Smooth muscle cell (in vitro differentiated cells): ENCODE measurements around the gene CCDC8. TPM values are rescaled to one million over a fixed set of nuclear protein-coding genes. Genes with fewer than 3 reads are reported as not detected.

ENCODE experiments used
- DNase-seq: peaks from one replicate; lab custom pipeline; 2025; ENCODE audit not compliant: unreplicated experiment; lab: John Stamatoyannopoulos, UW
- H2AFZ ChIP-seq: fragments of 200-600 bp; sonication (generic); 2 replicates; pipeline ENCODE4 v1.6.0; 2016; ENCODE audit warnings: antibody characterized with exemption, low read depth, mild to moderate bottlenecking
- H3F3A ChIP-seq: fragments of 200-600 bp; sonication (generic); 2 replicates; pipeline ENCODE4 v1.6.0; 2017; ENCODE audit warnings: antibody characterized with exemption, low read depth
- H3K27ac ChIP-seq: fragments of 200-600 bp; sonication (generic); 2 replicates; pipeline ENCODE4 v1.5.1; 2016; ENCODE audit warnings: low read depth, mild to moderate bottlenecking
- H3K27me3 ChIP-seq: fragments of 200-600 bp; sonication (generic); 2 replicates; pipeline ENCODE4 v1.6.1; 2016; ENCODE audit warnings: low read depth, mild to moderate bottlenecking
- H3K36me3 ChIP-seq: fragments of 200-600 bp; sonication (generic); 2 replicates; pipeline ENCODE4 v1.5.1; 2016; ENCODE audit warnings: low read depth
- H3K4me1 ChIP-seq: fragments of 200-600 bp; sonication (generic); 2 replicates; pipeline ENCODE4 v1.5.1; 2016; ENCODE audit warnings: low read depth
- H3K4me2 ChIP-seq: fragments of 200-600 bp; sonication (generic); 2 replicates; pipeline ENCODE4 v1.6.0; 2016; ENCODE audit warnings: mild to moderate bottlenecking
- H3K4me3 ChIP-seq: fragments of 200-600 bp; sonication (generic); 2 replicates; pipeline ENCODE4 v1.5.1; 2016; ENCODE audit warnings: mild to moderate bottlenecking
- H3K79me2 ChIP-seq: fragments of 200-600 bp; sonication (generic); 2 replicates; pipeline ENCODE4 v1.6.0; 2016; ENCODE audit warnings: low read depth, mild to moderate bottlenecking
- H3K9ac ChIP-seq: fragments of 200-600 bp; sonication (generic); 2 replicates; pipeline ENCODE4 v1.6.0; 2016; ENCODE audit warnings: low read depth
- H3K9me3 ChIP-seq: fragments of 200-600 bp; sonication (generic); replicated peaks from 2 replicates; pipeline ENCODE4 v1.5.1; 2016; ENCODE audit warnings: low read depth
- H4K20me1 ChIP-seq: fragments of 200-600 bp; sonication (generic); 2 replicates; pipeline ENCODE4 v1.6.0; 2016; ENCODE audit warnings: low read depth
- CTCF ChIP-seq: fragments of 200-600 bp; sonication (generic); IDR thresholded peaks from 2 replicates; pipeline ENCODE4 v1.5.1; 2017; ENCODE audit warnings: borderline replicate concordance, mild to moderate bottlenecking, antibody characterized with exemption; ENCODE audit not compliant: insufficient read depth, poor library complexity, severe bottlenecking
- WGBS: methylation state at CpG from one replicate; pipeline ENCODE4 v1.1.7; 2016; ENCODE audit warnings: low lambda C conversion rate; 5-methylcytosine and 5-hydroxymethylcytosine counted together
- polyA plus RNA-seq: library from polyadenylated mRNA; unstranded; fragments of >200 nt; fragmentation: Nextera tagmentation; extraction: Ambion mirVana; gene quantifications from 2 replicates; pipeline ENCODE4 v1.2.1, GENCODE V29; 2016
- total RNA-seq: library from RNA; depleted of rRNA; stranded (reverse); fragments of >200 nt; gene quantifications from 2 replicates; pipeline ENCODE4 v1.2.3, GENCODE V29; 2014

The CCDC8 gene
- total and polyA plus RNA-seq, 2 experiments from 2014 or later, result 17.9 to 44.5 TPM

- DNase-seq, result no peak
- Histone ChIP-seq H3K9me3 (no peaks in the 10 kb centered on the region), H3K79me2 (no peaks in the 10 kb centered on the region), H3K4me3 (no peak overlapping the region), H4K20me1 (no peaks in the 10 kb centered on the region), H3K4me1 (no peaks in the 10 kb centered on the region), H3K9ac (no peak overlapping the region), H3K27ac (no peak overlapping the region), H3K36me3 (no peaks in the 10 kb centered on the region), H3K27me3 (no peaks in the 10 kb centered on the region), H3F3A (no peaks in the 10 kb centered on the region), H2AFZ (no peak overlapping the region), H3K4me2 (no peak overlapping the region)
- 89% methylated on average over 6 of the region's 6 CpGs for WGBS
- TF ChIP-seq CTCF, result no peak
Observed at GRCh38 chr19:46451352-46451751, 38.0 kb upstream of the CCDC8 start.

GRCh38 chr19:46450737-46451136, 37.4 kb upstream of the CCDC8 start:
- H3K79me2 ChIP-seq, result no peaks in the 10 kb centered on the region
- H3K9ac ChIP-seq, result no peak overlapping the region
- H3K27me3 ChIP-seq, result no peaks in the 10 kb centered on the region
- H4K20me1 ChIP-seq, result no peaks in the 10 kb centered on the region
- DNase-seq, result no peak
- WGBS, result 84% methylated on average over 5 of the region's 5 CpGs
- no peak overlapping the region for H3K4me2 ChIP-seq
- H3K9me3 ChIP-seq, result no peaks in the 10 kb centered on the region
- no peaks in the 10 kb centered on the region for H3K36me3 ChIP-seq
- TF ChIP-seq CTCF, result no peak
- no peaks in the 10 kb centered on the region for H3K4me1 ChIP-seq
- H3K27ac ChIP-seq, result no peak overlapping the region
- no peak overlapping the region for H3K4me3 ChIP-seq
- no peaks in the 10 kb centered on the region for H3F3A ChIP-seq
- H2AFZ ChIP-seq, result no peak overlapping the region

- no peak for TF ChIP-seq CTCF
- H3K4me1 ChIP-seq, result no peaks in the 10 kb centered on the region
- no peaks in the 10 kb centered on the region for H3K27me3 ChIP-seq
- no peaks in the 10 kb centered on the region for H3F3A ChIP-seq
- no peak overlapping the region for H3K4me2 ChIP-seq
- H3K9me3 ChIP-seq, result no peaks in the 10 kb centered on the region
- WGBS, result 68% methylated on average over 7 of the region's 7 CpGs
- no peak overlapping the region for H3K4me3 ChIP-seq
- DNase-seq, result no peak
- no peak overlapping the region for H2AFZ ChIP-seq
- H3K79me2 ChIP-seq, result no peaks in the 10 kb centered on the region
- H3K36me3 ChIP-seq, result no peaks in the 10 kb centered on the region
- H4K20me1 ChIP-seq, result no peaks in the 10 kb centered on the region
- no peak overlapping the region for H3K27ac ChIP-seq
- no peak overlapping the region for H3K9ac ChIP-seq
Observed at GRCh38 chr19:46449228-46449627, 35.9 kb upstream of the CCDC8 start.

GRCh38 chr19:46448601-46449000, 35.2 kb upstream of the CCDC8 start:
- Histone ChIP-seq H3K36me3 (no peaks in the 10 kb centered on the region), H3K79me2 (no peaks in the 10 kb centered on the region), H3K4me1 (no peaks in the 10 kb centered on the region), H3K4me2 (no peak overlapping the region), H4K20me1 (no peaks in the 10 kb centered on the region), H3F3A (no peaks in the 10 kb centered on the region), H3K9ac (no peak overlapping the region), H2AFZ (no peak overlapping the region), H3K27me3 (no peaks in the 10 kb centered on the region), H3K27ac (no peak overlapping the region), H3K4me3 (no peak overlapping the region), H3K9me3 (no peaks in the 10 kb centered on the region)
- WGBS, result 96% methylated on average over 10 of the region's 10 CpGs
- TF ChIP-seq CTCF, result no peak
- DNase-seq, result no peak
